ENCODE measurements around the gene SEZ6L2. TPM values are rescaled to one million over a fixed set of nuclear protein-coding genes. Genes with fewer than 3 reads are reported as not detected.

The SEZ6L2 gene
- total and polyA plus RNA-seq, 9 of the 15 experiments (the other 6 are each of a cell fraction or from before 2014, with no cell fraction given): 0.10 to 2.1 (median 0.72) TPM

DNA sequence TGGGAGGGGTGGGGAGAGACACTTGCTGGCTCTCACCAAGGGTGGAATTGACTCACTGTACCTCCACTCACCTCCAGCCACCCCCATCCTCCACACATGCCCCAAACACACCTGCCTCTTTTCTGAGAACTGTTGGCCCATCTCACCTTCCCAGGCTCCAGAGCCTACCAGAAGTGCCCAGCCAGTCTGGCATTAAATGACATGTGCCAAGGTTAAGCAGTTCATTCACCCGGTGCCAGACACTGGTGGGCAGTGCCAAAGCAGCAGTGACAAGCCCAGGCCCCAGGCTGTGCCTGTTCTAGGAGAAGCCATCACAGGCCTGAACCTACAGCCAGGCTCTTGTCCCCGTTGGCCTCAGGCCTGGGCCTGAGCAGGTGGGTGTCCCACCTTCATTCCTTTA, 67.9 kb downstream of the SEZ6L2 start (continued):
- no peak for TF ChIP-seq CBX8 (IDR thresholded peaks at IDR 0.05; ENCODE audit: borderline replicate concordance, extremely low read depth, low read depth, low read length, poor library complexity, severe bottlenecking)
- TF ChIP-seq, protein P1, sequence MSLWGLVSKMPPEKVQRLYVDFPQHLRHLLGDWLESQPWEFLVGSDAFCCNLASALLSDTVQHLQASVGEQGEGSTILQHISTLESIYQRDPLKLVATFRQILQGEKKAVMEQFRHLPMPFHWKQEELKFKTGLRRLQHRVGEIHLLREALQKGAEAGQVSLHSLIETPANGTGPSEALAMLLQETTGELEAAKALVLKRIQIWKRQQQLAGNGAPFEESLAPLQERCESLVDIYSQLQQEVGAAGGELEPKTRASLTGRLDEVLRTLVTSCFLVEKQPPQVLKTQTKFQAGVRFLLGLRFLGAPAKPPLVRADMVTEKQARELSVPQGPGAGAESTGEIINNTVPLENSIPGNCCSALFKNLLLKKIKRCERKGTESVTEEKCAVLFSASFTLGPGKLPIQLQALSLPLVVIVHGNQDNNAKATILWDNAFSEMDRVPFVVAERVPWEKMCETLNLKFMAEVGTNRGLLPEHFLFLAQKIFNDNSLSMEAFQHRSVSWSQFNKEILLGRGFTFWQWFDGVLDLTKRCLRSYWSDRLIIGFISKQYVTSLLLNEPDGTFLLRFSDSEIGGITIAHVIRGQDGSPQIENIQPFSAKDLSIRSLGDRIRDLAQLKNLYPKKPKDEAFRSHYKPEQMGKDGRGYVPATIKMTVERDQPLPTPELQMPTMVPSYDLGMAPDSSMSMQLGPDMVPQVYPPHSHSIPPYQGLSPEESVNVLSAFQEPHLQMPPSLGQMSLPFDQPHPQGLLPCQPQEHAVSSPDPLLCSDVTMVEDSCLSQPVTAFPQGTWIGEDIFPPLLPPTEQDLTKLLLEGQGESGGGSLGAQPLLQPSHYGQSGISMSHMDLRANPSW (CRISPR knock-in tag; IDR thresholded peaks at IDR 0.05): no peak
- TF ChIP-seq CHD2 (IDR thresholded peaks at IDR 0.05; ENCODE audit: low read depth, low read length): no peak

DNA sequence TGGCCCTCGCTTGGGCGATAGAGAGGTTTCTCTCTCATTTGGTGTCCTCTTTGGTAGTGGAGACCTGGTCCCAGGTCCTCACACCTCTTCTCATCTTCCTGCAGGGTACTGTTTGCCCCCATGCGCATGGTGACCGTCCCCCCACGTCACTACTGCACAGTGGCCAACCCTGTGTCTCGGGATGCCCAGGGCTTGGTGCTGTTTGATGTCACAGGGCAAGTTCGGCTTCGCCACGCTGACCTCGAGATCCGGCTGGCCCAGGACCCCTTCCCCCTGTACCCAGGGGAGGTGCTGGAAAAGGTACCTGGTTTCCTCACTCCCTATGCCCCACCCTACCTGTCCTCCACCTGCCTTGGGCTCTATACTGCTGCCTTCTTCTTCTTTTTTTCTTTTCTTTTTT, 68.6 kb downstream of the SEZ6L2 start:
- 8% methylated on average over 11 of the region's 11 CpGs for WGBS (ENCODE audit: insufficient coverage, low coverage, missing lambda C conversion rate)
- peaks cover 2 to 13% of the 10 kb centered on the region in 2 experiments; a peak in 3 of 5 replicates for H3K27me3 ChIP-seq (ENCODE audit: control insufficient read depth in 2 of 2, insufficient read depth in 2 of 2, low read length in 2 of 2)
- no peak overlapping the region for H3K27ac ChIP-seq (ENCODE audit: extremely low read depth, low read depth, low read length)
- ATAC-seq (no peak), DNase-seq (ENCODE audit: extremely low read depth in 1 of 4, low spot score in 3 of 4) (no peak), FAIRE-seq (no peak)
- POLR2A ChIA-PET: no interaction called here
- no peak overlapping the region for H2AFZ ChIP-seq (ENCODE audit: low read depth, low read length)
- no peaks in the 10 kb centered on the region for H3K9me3 ChIP-seq (replicated peaks; ENCODE audit: control insufficient read depth, insufficient read depth, low read depth, low read length)
- H3K36me3 ChIP-seq (ENCODE audit: control insufficient read depth, insufficient read depth, low read length): no peaks in the 10 kb centered on the region
- no peaks in the 10 kb centered on the region for H4K20me1 ChIP-seq (replicated peaks; ENCODE audit: control insufficient read depth, insufficient read depth, low read length)
- H3K4me2 ChIP-seq (ENCODE audit: insufficient read depth, low read length): no peak overlapping the region
- no peaks in the 10 kb centered on the region for H3K9me1 ChIP-seq (ENCODE audit: control insufficient read depth, insufficient read depth, low read length)
- no TSS peak for BruUV-seq (replicated peaks)
- 0 out of 4 replicates have a peak overlapping the region, but pooled peaks of 1 of the 2 experiments have one; percentile 58 for H3K9ac ChIP-seq (ENCODE audit: insufficient read depth in 1 of 2, low read depth in 2 of 2, low read length in 2 of 2)
- CTCF ChIA-PET (ENCODE audit: low intra/inter-chr PET ratio): no interaction called here
- TF ChIP-seq, protein P2, sequence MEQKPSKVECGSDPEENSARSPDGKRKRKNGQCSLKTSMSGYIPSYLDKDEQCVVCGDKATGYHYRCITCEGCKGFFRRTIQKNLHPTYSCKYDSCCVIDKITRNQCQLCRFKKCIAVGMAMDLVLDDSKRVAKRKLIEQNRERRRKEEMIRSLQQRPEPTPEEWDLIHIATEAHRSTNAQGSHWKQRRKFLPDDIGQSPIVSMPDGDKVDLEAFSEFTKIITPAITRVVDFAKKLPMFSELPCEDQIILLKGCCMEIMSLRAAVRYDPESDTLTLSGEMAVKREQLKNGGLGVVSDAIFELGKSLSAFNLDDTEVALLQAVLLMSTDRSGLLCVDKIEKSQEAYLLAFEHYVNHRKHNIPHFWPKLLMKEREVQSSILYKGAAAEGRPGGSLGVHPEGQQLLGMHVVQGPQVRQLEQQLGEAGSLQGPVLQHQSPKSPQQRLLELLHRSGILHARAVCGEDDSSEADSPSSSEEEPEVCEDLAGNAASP (IDR thresholded peaks at IDR 0.05): no peak
- TF ChIP-seq KAT7 (CRISPR knock-in tag; IDR thresholded peaks at IDR 0.05; ENCODE audit: borderline replicate concordance) (no peak), MEIS2 (IDR thresholded peaks at IDR 0.05; ENCODE audit: partially characterized antibody) (no peak)
- in situ Hi-C loops (cut with MboI): no loop called here
- intact Hi-C loops (cut with micrococcal nuclease): no loop called here
- no peak overlapping the region for H3K4me3 ChIP-seq
- H3K79me2 ChIP-seq (ENCODE audit: control insufficient read depth, insufficient read depth, low read length): no peaks in the 10 kb centered on the region
- peaks cover under 1 to 7% of the 10 kb centered on the region in 2 experiments; a peak in 4 of 5 replicates for H3K4me1 ChIP-seq (replicated peaks in 1 of 2; ENCODE audit: control insufficient read depth in 2 of 2, insufficient read depth in 2 of 2, low read length in 2 of 2)

Measured in K562 (cell line).